Smooth muscle cell (in vitro differentiated cells): ENCODE measurements around the gene NETO1. TPM values are rescaled to one million over a fixed set of nuclear protein-coding genes. Genes with fewer than 3 reads are reported as not detected.

Experiments
- DNase-seq: peaks from one replicate; lab custom pipeline; 2025; ENCODE audit not compliant: unreplicated experiment; lab: John Stamatoyannopoulos, UW
- H2AFZ ChIP-seq: fragments of 200-600 bp; sonication (generic); 2 replicates; pipeline ENCODE4 v1.6.0; 2016; ENCODE audit warnings: antibody characterized with exemption, low read depth, mild to moderate bottlenecking
- H3F3A ChIP-seq: fragments of 200-600 bp; sonication (generic); 2 replicates; pipeline ENCODE4 v1.6.0; 2017; ENCODE audit warnings: antibody characterized with exemption, low read depth
- H3K27ac ChIP-seq: fragments of 200-600 bp; sonication (generic); 2 replicates; pipeline ENCODE4 v1.5.1; 2016; ENCODE audit warnings: low read depth, mild to moderate bottlenecking
- H3K27me3 ChIP-seq: fragments of 200-600 bp; sonication (generic); 2 replicates; pipeline ENCODE4 v1.6.1; 2016; ENCODE audit warnings: low read depth, mild to moderate bottlenecking
- H3K36me3 ChIP-seq: fragments of 200-600 bp; sonication (generic); 2 replicates; pipeline ENCODE4 v1.5.1; 2016; ENCODE audit warnings: low read depth
- H3K4me1 ChIP-seq: fragments of 200-600 bp; sonication (generic); 2 replicates; pipeline ENCODE4 v1.5.1; 2016; ENCODE audit warnings: low read depth
- H3K4me2 ChIP-seq: fragments of 200-600 bp; sonication (generic); 2 replicates; pipeline ENCODE4 v1.6.0; 2016; ENCODE audit warnings: mild to moderate bottlenecking
- H3K4me3 ChIP-seq: fragments of 200-600 bp; sonication (generic); 2 replicates; pipeline ENCODE4 v1.5.1; 2016; ENCODE audit warnings: mild to moderate bottlenecking
- H3K79me2 ChIP-seq: fragments of 200-600 bp; sonication (generic); 2 replicates; pipeline ENCODE4 v1.6.0; 2016; ENCODE audit warnings: low read depth, mild to moderate bottlenecking
- H3K9ac ChIP-seq: fragments of 200-600 bp; sonication (generic); 2 replicates; pipeline ENCODE4 v1.6.0; 2016; ENCODE audit warnings: low read depth
- H3K9me3 ChIP-seq: fragments of 200-600 bp; sonication (generic); replicated peaks from 2 replicates; pipeline ENCODE4 v1.5.1; 2016; ENCODE audit warnings: low read depth
- H4K20me1 ChIP-seq: fragments of 200-600 bp; sonication (generic); 2 replicates; pipeline ENCODE4 v1.6.0; 2016; ENCODE audit warnings: low read depth
- CTCF ChIP-seq: fragments of 200-600 bp; sonication (generic); IDR thresholded peaks from 2 replicates; pipeline ENCODE4 v1.5.1; 2017; ENCODE audit warnings: borderline replicate concordance, mild to moderate bottlenecking, antibody characterized with exemption; ENCODE audit not compliant: insufficient read depth, poor library complexity, severe bottlenecking
- WGBS: methylation state at CpG from one replicate; pipeline ENCODE4 v1.1.7; 2016; ENCODE audit warnings: low lambda C conversion rate; 5-methylcytosine and 5-hydroxymethylcytosine counted together
- polyA plus RNA-seq: library from polyadenylated mRNA; unstranded; fragments of >200 nt; fragmentation: Nextera tagmentation; extraction: Ambion mirVana; gene quantifications from 2 replicates; pipeline ENCODE4 v1.2.1, GENCODE V29; 2016
- total RNA-seq: library from RNA; depleted of rRNA; stranded (reverse); fragments of >200 nt; gene quantifications from 2 replicates; pipeline ENCODE4 v1.2.3, GENCODE V29; 2014

NETO1 gene
- total and polyA plus RNA-seq, 2 experiments from 2014 or later = 0.04 to 0.53 TPM

- Histone ChIP-seq H3K4me1 (no peaks in the 10 kb centered on the region), H3F3A (no peaks in the 10 kb centered on the region), H3K79me2 (no peaks in the 10 kb centered on the region), H3K36me3 (no peaks in the 10 kb centered on the region), H4K20me1 (no peaks in the 10 kb centered on the region), H3K27ac (no peak overlapping the region), H3K4me2 (no peak overlapping the region), H3K9me3 (no peaks in the 10 kb centered on the region), H3K27me3 (no peaks in the 10 kb centered on the region), H3K4me3 (no peak overlapping the region), H2AFZ (no peak overlapping the region), H3K9ac (no peak overlapping the region)
- WGBS = 87% methylated on average over 7 of the region's 7 CpGs
- no peak for DNase-seq
- no peak for TF ChIP-seq CTCF
Observed at GRCh38 chr18:72811047-72811446, 56.7 kb downstream of the NETO1 start.

DNA sequence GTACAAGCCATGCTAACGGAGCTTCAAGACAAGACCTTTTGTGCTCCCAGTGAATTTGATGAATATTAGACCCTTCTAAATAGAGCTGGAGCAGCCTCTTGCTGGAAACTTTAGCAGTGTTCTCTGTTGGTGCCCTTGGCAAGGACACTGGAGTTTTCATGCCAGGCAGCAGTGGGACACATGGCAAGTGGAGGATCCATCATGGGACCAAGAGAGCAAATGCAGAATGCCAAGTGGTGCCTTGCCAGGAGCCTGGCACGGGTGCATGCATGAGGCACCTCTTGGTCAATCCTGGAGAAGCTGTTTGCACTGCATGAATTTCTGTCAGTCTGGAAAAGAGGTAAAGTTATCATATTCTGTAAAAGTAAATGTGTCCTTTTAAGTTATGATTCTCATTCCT is 59.1 kb downstream of the NETO1 start:
- no peaks in the 10 kb centered on the region for H3K9me3 ChIP-seq
- H2AFZ ChIP-seq = no peak overlapping the region
- no peak for TF ChIP-seq CTCF
- no peaks in the 10 kb centered on the region for H4K20me1 ChIP-seq
- WGBS = 83% methylated on average over 2 of the region's 2 CpGs
- H3K4me1 ChIP-seq = no peaks in the 10 kb centered on the region
- DNase-seq = no peak
- H3K9ac ChIP-seq = no peak overlapping the region
- H3K4me3 ChIP-seq = no peak overlapping the region
- no peaks in the 10 kb centered on the region for H3K36me3 ChIP-seq
- no peaks in the 10 kb centered on the region for H3F3A ChIP-seq
- no peak overlapping the region for H3K4me2 ChIP-seq
- no peaks in the 10 kb centered on the region for H3K27me3 ChIP-seq
- H3K27ac ChIP-seq = no peak overlapping the region
- H3K79me2 ChIP-seq = no peaks in the 10 kb centered on the region

GRCh38 chr18:72799106-72799505 is 68.7 kb downstream of the NETO1 start:
- TF ChIP-seq CTCF = no peak
- H3K4me2 ChIP-seq = no peak overlapping the region
- WGBS = 68% methylated on average over 3 of the region's 3 CpGs
- H3K27me3 ChIP-seq = no peaks in the 10 kb centered on the region
- no peaks in the 10 kb centered on the region for H3K36me3 ChIP-seq
- no peaks in the 10 kb centered on the region for H3K9me3 ChIP-seq
- no peaks in the 10 kb centered on the region for H3K79me2 ChIP-seq
- no peaks in the 10 kb centered on the region for H3F3A ChIP-seq
- no peak overlapping the region for H3K9ac ChIP-seq
- no peaks in the 10 kb centered on the region for H4K20me1 ChIP-seq
- H3K27ac ChIP-seq = no peak overlapping the region
- no peak overlapping the region for H3K4me3 ChIP-seq
- no peaks in the 10 kb centered on the region for H3K4me1 ChIP-seq
- no peak overlapping the region for H2AFZ ChIP-seq
- DNase-seq = no peak

- WGBS = 92% methylated on average over 9 of the region's 9 CpGs
Observed at GRCh38 chr18:72783530-72783929, 84.3 kb downstream of the NETO1 start.

More at GRCh38 chr18:72783530-72783929, 84.3 kb downstream of the NETO1 start:
- Histone ChIP-seq H3K4me1 (no peaks in the 10 kb centered on the region), H3K9me3 (no peaks in the 10 kb centered on the region), H3K27me3 (no peaks in the 10 kb centered on the region), H3K4me2 (no peak overlapping the region), H4K20me1 (no peaks in the 10 kb centered on the region), H3K4me3 (no peak overlapping the region), H3F3A (no peaks in the 10 kb centered on the region), H3K79me2 (no peaks in the 10 kb centered on the region), H3K36me3 (no peaks in the 10 kb centered on the region), H3K27ac (no peak overlapping the region), H3K9ac (no peak overlapping the region), H2AFZ (no peak overlapping the region)
- TF ChIP-seq CTCF = no peak
- no peak for DNase-seq
